Stimulated activated CD4-positive, alpha-beta T cell treated with anti-CD3 and anti-CD28 coated beads, Interleukin-2, amount 100 ng/mL, for 4 hours (primary cell): Measurements from ENCODE around the gene FIGNL1.
A peak's percentile ranks its signal among the peaks of the same experiment; 100 is the strongest.
"Not testable (repeated sequence)": the region's sequence is repeated elsewhere in the genome, so short reads cannot be mapped to it uniquely, and the experiment has no call there.

ENCODE experiments used
- DNase-seq: peaks from one replicate; pipeline ENCODE4 v3.0.0-alpha.2; 2020; ENCODE audit warnings: low read depth

The FIGNL1 gene

DNA sequence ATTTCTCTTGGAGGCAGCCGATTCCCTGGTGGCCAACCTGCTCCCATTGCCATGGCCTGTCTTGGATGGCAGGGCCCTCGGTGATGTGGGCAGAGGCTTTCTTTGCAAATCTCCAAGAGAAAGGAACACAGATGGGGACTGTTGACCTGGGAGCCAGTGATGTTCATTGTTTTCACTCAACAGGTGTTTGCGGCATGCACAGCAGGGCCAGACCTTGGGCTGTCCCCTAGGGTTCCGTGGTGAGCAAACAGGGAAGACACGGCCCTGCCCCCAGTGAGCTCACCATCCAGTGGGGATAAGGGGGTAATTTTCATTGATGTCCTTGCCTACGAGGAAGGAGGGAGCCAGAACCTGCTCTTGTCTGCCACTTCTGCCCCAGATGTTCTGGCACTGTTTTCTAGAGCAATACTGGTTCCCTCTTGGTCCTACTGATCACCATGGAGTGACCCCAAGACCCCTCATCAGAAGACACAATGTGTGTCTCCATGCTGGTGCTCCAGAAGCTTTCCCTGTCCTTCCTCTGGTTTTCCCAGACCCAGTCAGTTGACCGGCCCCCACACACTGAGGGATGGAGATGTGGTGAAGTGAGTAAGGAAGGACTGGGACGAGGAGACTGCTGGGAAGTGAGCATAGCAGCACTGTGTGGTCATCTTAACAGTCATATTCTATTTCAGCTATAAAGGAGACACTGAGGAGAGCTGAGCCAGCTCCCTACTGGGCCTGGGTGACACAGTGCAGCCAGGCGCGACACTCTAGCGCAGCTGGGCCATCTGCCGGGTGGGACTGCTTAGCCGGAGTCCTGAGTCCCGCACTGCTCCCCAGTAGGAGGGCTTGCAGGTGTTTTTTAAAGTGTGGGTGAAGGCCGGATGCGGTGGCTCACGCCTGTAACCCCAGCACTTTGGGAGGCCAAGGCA lies 20.4 kb upstream of the FIGNL1 start:
- DNase-seq, result no peak

DNA sequence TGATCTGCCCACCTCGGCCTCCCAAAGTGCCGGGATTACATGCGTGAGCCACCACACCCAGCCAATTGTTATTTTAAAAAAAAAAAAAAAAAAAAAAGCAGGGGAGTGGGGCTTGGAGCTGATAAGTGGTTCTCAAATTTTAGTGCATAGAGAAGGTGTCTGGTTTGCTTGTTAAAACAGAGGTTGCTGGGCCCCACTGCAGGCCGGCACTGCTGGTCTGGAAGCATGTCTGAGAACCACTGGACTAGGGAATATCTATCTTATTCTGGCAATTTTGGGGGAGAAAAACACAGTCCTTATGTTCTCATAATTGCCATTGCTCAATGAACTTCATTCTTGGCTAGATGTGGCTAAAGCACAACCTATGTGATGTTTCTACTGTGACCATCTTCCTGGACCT lies 19.0 kb upstream of the FIGNL1 start:
- DNase-seq, result no peak

- peak; percentile 68 for DNase-seq
Measured at GRCh38 chr7:50467817-50468610, 17.9 kb upstream of the FIGNL1 start.

GRCh38 chr7:50466815-50467585 lies 16.9 kb upstream of the FIGNL1 start:
- DNase-seq, result no peak

DNA sequence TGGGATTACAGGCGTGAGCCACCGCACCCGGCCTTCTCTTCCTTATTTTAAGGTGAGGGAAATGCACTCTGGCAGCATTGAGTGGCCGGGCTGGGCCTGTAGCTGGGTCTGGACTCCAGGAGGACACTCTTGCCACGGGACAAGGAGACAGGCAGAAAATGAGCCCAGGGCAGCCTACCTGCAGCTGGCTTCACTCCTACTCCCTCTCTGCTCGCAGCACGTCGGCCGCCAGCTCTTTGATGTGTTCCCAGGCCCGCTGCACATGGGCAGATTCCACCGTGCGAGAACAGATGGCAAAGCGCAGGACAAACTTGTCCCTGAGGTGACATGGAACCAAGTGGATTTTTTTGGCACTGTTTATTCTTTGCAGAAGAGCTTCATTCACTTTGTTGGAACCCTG lies 12.9 kb upstream of the FIGNL1 start:
- DNase-seq, result no peak

DNA sequence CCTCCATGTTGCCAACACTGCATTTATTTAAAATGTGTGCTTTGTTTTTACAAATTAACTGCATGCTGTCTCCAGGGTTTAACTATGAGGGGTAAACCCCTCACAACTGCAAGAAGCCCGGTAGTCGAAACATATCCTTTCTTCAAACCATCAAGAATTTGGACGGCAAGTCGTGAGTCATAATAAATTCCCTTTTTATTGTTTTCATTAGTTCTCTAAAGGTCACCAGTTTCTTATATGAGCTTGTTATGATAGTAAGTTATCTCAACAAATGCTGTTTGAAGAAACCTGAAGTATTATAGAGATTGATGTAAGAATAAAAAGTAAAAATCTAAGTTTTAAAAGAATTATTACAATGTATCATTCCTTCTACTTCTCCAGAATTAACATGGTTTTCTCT lies 12.2 kb upstream of the FIGNL1 start:
- no peak for DNase-seq

DNA sequence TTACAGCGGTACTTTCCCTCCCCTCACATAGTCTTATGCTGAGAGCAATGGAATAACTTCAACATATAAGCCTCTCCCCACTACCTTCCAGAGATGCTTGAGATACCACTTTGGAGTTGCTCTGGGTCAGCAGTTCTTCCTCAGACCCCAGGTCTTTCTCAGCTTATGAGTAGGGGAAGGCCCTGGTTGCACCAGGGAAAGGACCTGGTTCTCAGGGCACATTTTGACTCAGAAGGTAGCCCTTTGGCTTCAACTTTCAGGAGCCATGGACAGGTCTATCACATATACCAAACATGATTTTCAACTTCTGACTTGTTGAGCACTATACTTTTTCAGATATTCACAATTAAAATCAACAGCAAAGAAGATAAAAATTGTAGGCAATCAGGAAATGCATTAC lies 11.5 kb upstream of the FIGNL1 start:
- no peak for DNase-seq

- not testable (repeated sequence) for DNase-seq
Measured at GRCh38 chr7:50459183-50459582, 9.0 kb upstream of the FIGNL1 start.

GRCh38 chr7:50458651-50459050 lies 8.5 kb upstream of the FIGNL1 start:
- not testable (repeated sequence) for DNase-seq

- DNase-seq, result no peak
Measured at GRCh38 chr7:50456371-50457123, 6.4 kb upstream of the FIGNL1 start.

GRCh38 chr7:50455658-50456057 lies 5.5 kb upstream of the FIGNL1 start:
- DNase-seq, result no peak

- DNase-seq, result no peak
Measured at GRCh38 chr7:50454968-50455367, 4.8 kb upstream of the FIGNL1 start.

GRCh38 chr7:50450590-50451032 lies 461 bp upstream of the FIGNL1 start:
- DNase-seq, result peak; percentile 1

DNA sequence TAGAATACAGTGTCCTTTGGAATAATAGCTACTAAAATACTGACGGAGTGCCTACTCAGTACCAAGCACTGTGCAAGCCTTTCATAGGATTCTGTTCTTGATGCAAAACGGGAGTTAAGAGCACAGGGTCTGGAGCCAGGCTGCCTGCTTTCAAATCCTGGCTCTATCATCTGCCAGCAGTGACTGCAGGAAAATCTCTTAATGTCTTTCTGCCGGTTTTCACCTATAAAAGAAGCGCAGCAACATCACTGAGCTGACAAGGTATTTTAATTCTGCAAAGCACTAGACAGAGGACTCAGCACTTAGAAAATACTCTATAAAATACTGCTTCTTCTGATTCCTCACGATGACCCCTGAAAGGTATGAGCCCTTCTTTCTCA lies 659 bp downstream of the FIGNL1 start:
- DNase-seq, result no peak

GRCh38 chr7:50448823-50449222 lies 1.3 kb downstream of the FIGNL1 start:
- no peak for DNase-seq

- no peak for DNase-seq
Measured at GRCh38 chr7:50446542-50446960, 3.6 kb downstream of the FIGNL1 start.

GRCh38 chr7:50436133-50436806 lies 13.9 kb downstream of the FIGNL1 start:
- no peak for DNase-seq

- no peak for DNase-seq
Measured at GRCh38 chr7:50431722-50432305, 18.3 kb downstream of the FIGNL1 start.

DNA sequence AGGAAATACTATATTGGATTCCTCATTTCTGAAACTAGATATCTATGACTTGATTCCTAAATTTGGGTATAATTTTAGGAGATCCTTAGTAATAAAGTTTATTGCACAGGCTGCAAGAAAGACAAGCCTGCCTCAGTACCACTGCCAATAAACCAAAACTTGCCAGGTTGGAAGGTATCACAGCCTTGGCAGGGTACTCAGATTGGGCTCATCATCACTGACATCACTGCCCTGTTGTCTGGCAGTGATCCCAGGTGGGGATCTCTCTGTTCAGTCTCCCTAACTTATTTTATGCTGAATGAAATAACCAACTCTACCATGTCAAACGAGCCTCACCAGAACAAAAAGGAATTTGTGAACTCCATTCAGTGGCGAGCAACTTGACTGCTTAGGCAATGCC lies 18.8 kb downstream of the FIGNL1 start:
- no peak for DNase-seq

- no peak for DNase-seq
Measured at GRCh38 chr7:50428911-50429310, 21.2 kb downstream of the FIGNL1 start.

DNA sequence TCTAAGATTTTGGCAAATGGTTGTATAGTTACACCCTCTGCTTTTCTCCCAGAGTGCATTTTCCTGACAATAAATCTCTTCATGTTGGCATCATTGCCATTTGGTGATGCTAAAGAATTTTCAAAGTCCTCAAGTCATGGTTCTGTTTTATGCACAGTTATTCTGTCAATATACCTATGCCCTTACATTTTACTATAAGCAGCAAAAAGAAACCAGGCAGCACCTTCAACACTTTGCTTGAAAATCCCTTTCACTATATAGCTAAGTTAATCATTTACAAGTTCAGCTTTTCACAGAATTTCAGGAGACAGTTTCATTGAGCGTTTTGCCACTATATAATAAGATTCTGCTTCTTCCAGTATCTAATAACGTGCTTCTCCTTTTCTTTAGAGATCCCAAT lies 22.6 kb downstream of the FIGNL1 start:
- DNase-seq, result no peak
